RWPE1 (cell line): ENCODE data around the gene RHBG.

Experiments used
- CTCF ChIA-PET: fragments of 350-600 bp; sonication (Branson Sonifier 250); formaldehyde crosslinking; extraction: SDS; loops from one replicate; lab custom pipeline; 2021; lab: Yijun Ruan, JAX
- POLR2A ChIA-PET: fragments of 400-600 bp; formaldehyde crosslinking; extraction: SDS; loops from one replicate; lab custom pipeline; 2020; ENCODE audit warnings: antibody characterized with exemption; ENCODE audit not compliant: low non-redundant PET; lab: Yijun Ruan, JAX
- DNase-seq: peaks from one replicate; pipeline ENCODE4 v3.0.0; 2012; ENCODE audit warnings: low spot score
- H3K27ac ChIP-seq: fragments of 450-650 bp; 2 replicates; pipeline ENCODE4 v1.5.1; 2017
- CTCF ChIP-seq: fragments of 450-650 bp; conservative IDR thresholded peaks from 2 replicates; pipeline ENCODE4 v1.5.1; 2017; ENCODE audit warnings: low read depth, mild to moderate bottlenecking

The RHBG gene

GRCh38 chr1:156385534-156386031 is 16.6 kb downstream of the RHBG start:
- peak; percentile 66 for DNase-seq
- TF ChIP-seq CTCF, result peak; percentile 85
- POLR2A ChIA-PET, result no interaction called here
- CTCF ChIA-PET, result interaction anchor here (0.5 to 4.9 kb wide), 33 partner anchors 9 to 239 kb away, joined by 3 to 102 read pairs (median 4); partner anchors contain the start of gene RHBG
- H3K27ac ChIP-seq, result no peak overlapping the region

- ChIA-PET POLR2A (interaction anchor here (1.0 kb wide), 1 partner anchor 114 kb away, joined by 4 read pairs; the partner anchor contains the start of gene MEF2D), CTCF (interaction anchor here (0.5 to 4.9 kb wide), 35 partner anchors 8 to 1965 kb away, joined by 3 to 102 read pairs (median 4); partner anchors contain the start of gene RHBG)
- H3K27ac ChIP-seq, result no peak overlapping the region
- no peak for TF ChIP-seq CTCF
- DNase-seq, result no peak
Observed at GRCh38 chr1:156386134-156386901, 17.3 kb downstream of the RHBG start.

GRCh38 chr1:156386949-156387869 is 18.2 kb downstream of the RHBG start:
- TF ChIP-seq CTCF, result no peak
- POLR2A ChIA-PET, result interaction anchor here (1.0 kb wide), 1 partner anchor 114 kb away, joined by 4 read pairs; the partner anchor contains the start of gene MEF2D
- no peak for DNase-seq
- CTCF ChIA-PET, result interaction anchor here (0.6 to 4.9 kb wide), 5 partner anchors 7 to 64 kb away, joined by 3 to 102 read pairs (median 12); no protein-coding TSS in a partner anchor
- H3K27ac ChIP-seq, result no peak overlapping the region

- POLR2A ChIA-PET, result no interaction called here
- no peak overlapping the region for H3K27ac ChIP-seq
- CTCF ChIA-PET, result interaction anchor here (2.9 kb wide), 1 partner anchor 54 kb away, joined by 53 read pairs; no protein-coding TSS in a partner anchor
- DNase-seq, result no peak
- no peak for TF ChIP-seq CTCF
Observed at GRCh38 chr1:156387870-156388173, 18.8 kb downstream of the RHBG start.

DNA sequence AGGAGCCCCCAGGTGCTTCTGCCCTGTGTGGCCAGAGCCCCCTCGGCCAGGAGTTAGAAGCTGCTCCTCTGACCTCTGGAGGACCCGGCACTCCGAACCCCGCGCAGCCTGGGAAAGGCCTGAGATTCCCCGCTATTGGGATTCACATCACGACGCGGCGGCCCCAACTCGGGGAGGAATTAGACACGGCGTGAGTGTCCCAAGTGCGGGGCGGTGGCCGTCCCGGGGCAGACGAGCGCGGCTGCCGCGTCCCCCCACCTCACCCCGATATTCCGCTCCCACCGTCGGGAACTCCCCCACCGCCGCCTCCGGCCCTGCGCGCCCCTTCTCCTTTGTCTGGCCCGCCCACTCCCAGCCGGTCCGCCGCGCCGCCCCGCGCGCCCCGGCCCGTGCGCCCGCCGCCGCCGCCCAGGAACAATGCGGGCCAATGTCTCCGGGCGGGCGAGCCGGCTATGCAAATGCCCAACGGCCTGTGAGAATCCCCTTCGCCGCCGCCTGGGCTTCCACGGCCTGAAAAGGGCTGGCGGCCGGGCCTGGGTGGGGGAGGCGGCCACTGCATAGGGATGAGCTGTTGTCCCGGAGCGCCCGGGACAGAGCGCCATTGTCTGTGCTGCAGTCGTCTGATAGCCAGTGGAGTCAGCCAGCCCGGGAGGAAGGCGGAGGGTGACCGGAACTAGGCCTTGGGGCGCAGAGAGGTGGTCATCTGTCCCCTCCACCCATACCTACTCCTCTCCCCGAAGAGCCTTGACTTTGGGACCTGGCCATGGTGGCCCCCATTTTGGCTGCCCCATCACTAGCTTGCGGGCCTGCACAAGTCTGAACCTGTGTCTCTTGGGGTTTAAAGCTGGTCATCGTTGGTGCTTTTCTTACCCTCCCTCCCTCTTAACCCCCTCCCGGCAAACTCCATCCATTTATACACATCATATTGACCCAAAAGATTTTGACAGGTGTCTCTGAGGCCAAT is 19.4 kb downstream of the RHBG start:
- no peak for TF ChIP-seq CTCF
- ChIA-PET CTCF (interaction anchor here (0.5 to 1.6 kb wide), 3 partner anchors 16 to 149 kb away, joined by 3 to 9 read pairs (median 4); no protein-coding TSS in a partner anchor), POLR2A (no interaction called here)
- DNase-seq, result no peak
- no peak overlapping the region for H3K27ac ChIP-seq
